Liver (tissue), 3 donors: ENCODE results near the gene PAQR4.

ENCODE experiments used
- CTCF ChIP-seq: fragments of 150-350 bp; IDR thresholded peaks from 2 replicates; pipeline ENCODE4 v1.5.1; 2017; ENCODE audit warnings: improper control_type of control experiment, low read depth, low read length; ENCODE audit not compliant: missing input control
- FOXA1 ChIP-seq: IDR thresholded peaks from 2 replicates; pipeline ENCODE4 v1.6.1; 2016; ENCODE audit warnings: antibody characterized with exemption
- GABPA ChIP-seq, 2 donors: IDR thresholded peaks in 1 of 2; conservative IDR thresholded peaks in 1 of 2; 2 replicates each; pipeline ENCODE4 v1.6.1; 2016; ENCODE audit warnings: antibody characterized with exemption in 2 of 2, mild to moderate bottlenecking in 1 of 2, moderate library complexity in 1 of 2
- HNF4A ChIP-seq, 2 donors: conservative IDR thresholded peaks; 2 replicates each; pipeline ENCODE4 v1.6.1; 2016; ENCODE audit warnings: antibody characterized with exemption in 2 of 2, mild to moderate bottlenecking in 2 of 2
- JUND ChIP-seq, 2 donors: IDR thresholded peaks; 2 replicates each; pipeline ENCODE4 v1.6.1; 2016; ENCODE audit warnings: antibody characterized with exemption in 2 of 2
- REST ChIP-seq: IDR thresholded peaks from 2 replicates; pipeline ENCODE4 v1.6.1; 2016; ENCODE audit warnings: antibody characterized with exemption, mild to moderate bottlenecking
- TAF1 ChIP-seq: conservative IDR thresholded peaks from 2 replicates; pipeline ENCODE4 v1.6.1; 2016; ENCODE audit warnings: antibody characterized with exemption, mild to moderate bottlenecking
- YY1 ChIP-seq: IDR thresholded peaks from 2 replicates; pipeline ENCODE4 v1.6.1; 2016; ENCODE audit warnings: antibody characterized with exemption, mild to moderate bottlenecking
- donor health status: healthy.
- donor health status: healthy.

GRCh38 chr16:2999929-3000328, 30.8 kb downstream of the PAQR4 start:
- TF ChIP-seq YY1 (no peak), TAF1 (no peak), REST (no peak), CTCF (no peak), GABPA (IDR thresholded peaks at IDR 0.05 in 1 of 2, conservative IDR thresholded peaks at IDR 0.05 in 1 of 2) (no peak), JUND (IDR thresholded peaks at IDR 0.05) (no peak), HNF4A (conservative IDR thresholded peaks at IDR 0.05) (no peak), FOXA1 (no peak)
